ENCODE measurements around the gene FHIT. TPM values are rescaled to one million over a fixed set of nuclear protein-coding genes. Genes with fewer than 3 reads are reported as not detected.

FHIT gene
- total RNA-seq, 4 donors from 2014 or later = 5.0 to 15.3 (median 8.3) TPM

- no peak for DNase-seq (ENCODE audit: low spot score in 2 of 2)
- no peak for TF ChIP-seq POLR2A (IDR thresholded peaks at IDR 0.05)
- intact Hi-C loops (cut with DNase I; ENCODE audit: low total_unique reads) = no loop called here
- WGBS, 2 donors = 58 to 59% methylated on average over 8 of the region's 8 CpGs
- no peak overlapping the region for H3K4me3 ChIP-seq (ENCODE audit: low read depth, poor library complexity, severe bottlenecking)
These were observed 961.7 kb downstream of the FHIT start for GRCh38 chr3:60289341-60290121.

DNA sequence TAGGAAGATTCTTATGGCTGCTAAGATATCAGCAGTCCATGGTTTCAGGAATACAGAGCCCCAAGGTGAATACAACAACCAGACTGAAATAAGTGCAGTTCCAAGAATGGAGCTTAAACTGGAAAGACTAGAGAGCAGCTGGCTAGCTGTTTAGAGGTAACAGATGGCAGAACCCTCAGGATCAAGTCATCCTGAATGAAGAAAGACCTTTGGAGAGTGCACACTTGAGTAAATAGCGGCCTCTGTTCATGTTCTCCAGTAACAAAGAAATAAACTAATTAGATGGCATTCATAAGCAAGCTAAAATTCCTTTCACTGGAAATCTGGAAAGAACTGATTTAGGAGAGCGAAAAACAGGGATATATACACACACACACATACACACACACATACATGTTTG is 968.4 kb downstream of the FHIT start:
- intact Hi-C loops (cut with DNase I; ENCODE audit: low total_unique reads) = no loop called here
- TF ChIP-seq, protein P1, sequence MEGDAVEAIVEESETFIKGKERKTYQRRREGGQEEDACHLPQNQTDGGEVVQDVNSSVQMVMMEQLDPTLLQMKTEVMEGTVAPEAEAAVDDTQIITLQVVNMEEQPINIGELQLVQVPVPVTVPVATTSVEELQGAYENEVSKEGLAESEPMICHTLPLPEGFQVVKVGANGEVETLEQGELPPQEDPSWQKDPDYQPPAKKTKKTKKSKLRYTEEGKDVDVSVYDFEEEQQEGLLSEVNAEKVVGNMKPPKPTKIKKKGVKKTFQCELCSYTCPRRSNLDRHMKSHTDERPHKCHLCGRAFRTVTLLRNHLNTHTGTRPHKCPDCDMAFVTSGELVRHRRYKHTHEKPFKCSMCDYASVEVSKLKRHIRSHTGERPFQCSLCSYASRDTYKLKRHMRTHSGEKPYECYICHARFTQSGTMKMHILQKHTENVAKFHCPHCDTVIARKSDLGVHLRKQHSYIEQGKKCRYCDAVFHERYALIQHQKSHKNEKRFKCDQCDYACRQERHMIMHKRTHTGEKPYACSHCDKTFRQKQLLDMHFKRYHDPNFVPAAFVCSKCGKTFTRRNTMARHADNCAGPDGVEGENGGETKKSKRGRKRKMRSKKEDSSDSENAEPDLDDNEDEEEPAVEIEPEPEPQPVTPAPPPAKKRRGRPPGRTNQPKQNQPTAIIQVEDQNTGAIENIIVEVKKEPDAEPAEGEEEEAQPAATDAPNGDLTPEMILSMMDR (IDR thresholded peaks at IDR 0.05) = no peak
- TF ChIP-seq POLR2A (IDR thresholded peaks at IDR 0.05) = no peak
- WGBS, 2 donors = 94% methylated on average over 2 of the region's 2 CpGs
- H3K4me3 ChIP-seq (ENCODE audit: low read depth, poor library complexity, severe bottlenecking) = no peak overlapping the region
- no peak for DNase-seq (ENCODE audit: low spot score in 2 of 2)

DNA sequence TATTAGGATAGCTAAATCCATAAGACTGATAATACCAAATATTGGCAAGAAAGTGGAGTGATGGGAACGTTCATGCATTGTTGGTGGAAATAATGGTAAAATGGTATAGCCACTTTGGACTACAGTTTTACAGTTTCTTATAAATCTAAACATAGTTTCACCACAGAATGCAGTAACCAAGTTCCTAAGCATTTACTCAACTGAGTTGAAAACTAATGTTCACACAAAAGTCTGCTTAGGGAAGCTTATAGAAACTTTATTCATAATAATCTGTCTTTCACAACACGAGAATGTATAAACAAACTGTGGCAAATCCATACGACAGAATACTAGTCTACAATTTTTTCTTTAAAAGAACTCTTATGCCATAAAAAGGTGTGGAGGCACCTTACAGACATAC is 969.3 kb downstream of the FHIT start:
- no peak for DNase-seq (ENCODE audit: low spot score in 2 of 2)
- 87 to 89% methylated on average over 3 of the region's 3 CpGs for WGBS, 2 donors
- H3K4me3 ChIP-seq (ENCODE audit: low read depth, poor library complexity, severe bottlenecking) = no peak overlapping the region
- TF ChIP-seq POLR2A (IDR thresholded peaks at IDR 0.05) = no peak
- TF ChIP-seq, protein P1 (IDR thresholded peaks at IDR 0.05) = no peak
- intact Hi-C loops (cut with DNase I; ENCODE audit: low total_unique reads) = no loop called here

GRCh38 chr3:60277361-60277800 is 973.9 kb downstream of the FHIT start:
- no peak for TF ChIP-seq POLR2A (IDR thresholded peaks at IDR 0.05)
- TF ChIP-seq, protein P1 (IDR thresholded peaks at IDR 0.05) = no peak
- DNase-seq (ENCODE audit: low spot score in 2 of 2) = no peak
- intact Hi-C loops (cut with DNase I; ENCODE audit: low total_unique reads) = no loop called here
- 83 to 85% methylated on average over 6 of the region's 6 CpGs for WGBS, 2 donors
- H3K4me3 ChIP-seq (ENCODE audit: low read depth, poor library complexity, severe bottlenecking) = no peak overlapping the region

- intact Hi-C loops (cut with DNase I; ENCODE audit: low total_unique reads) = no loop called here
- no peak for DNase-seq (ENCODE audit: low spot score in 2 of 2)
- no peak overlapping the region for H3K4me3 ChIP-seq (ENCODE audit: low read depth, poor library complexity, severe bottlenecking)
- TF ChIP-seq, protein P1 (IDR thresholded peaks at IDR 0.05) = no peak
- no peak for TF ChIP-seq POLR2A (IDR thresholded peaks at IDR 0.05)
- WGBS, 2 donors = 66 to 92% methylated on average over 2 of the region's 2 CpGs
These were observed 974.6 kb downstream of the FHIT start for GRCh38 chr3:60276615-60277014.

DNA sequence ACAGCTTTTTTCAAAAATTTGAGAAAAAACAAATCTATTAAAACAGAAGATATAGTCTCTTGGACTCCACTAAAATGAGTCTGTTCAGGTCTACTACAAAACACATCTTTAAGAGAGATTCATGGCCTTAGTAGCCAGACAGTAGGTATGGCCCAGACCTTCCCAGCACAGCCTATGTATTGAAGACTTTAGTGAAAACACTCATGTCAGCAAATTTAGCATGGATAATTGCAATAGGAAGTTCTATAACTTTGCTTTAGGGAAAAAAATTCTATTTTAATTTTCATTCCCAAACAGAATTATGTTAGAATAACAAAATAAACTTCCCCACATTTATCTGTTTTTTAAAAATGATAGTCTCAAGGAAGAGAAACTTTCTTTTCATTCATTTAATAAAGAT is 976.6 kb downstream of the FHIT start:
- TF ChIP-seq, protein P1 (IDR thresholded peaks at IDR 0.05) = no peak
- no peak for TF ChIP-seq POLR2A (IDR thresholded peaks at IDR 0.05)
- intact Hi-C loops (cut with DNase I; ENCODE audit: low total_unique reads) = no loop called here
- no peak for DNase-seq (ENCODE audit: low spot score in 2 of 2)
- H3K4me3 ChIP-seq (ENCODE audit: low read depth, poor library complexity, severe bottlenecking) = no peak overlapping the region
